WTC11 (cell line): ENCODE data around the gene BANF2.

Experiments used
- AR ChIP-seq: fragments of 250-450 bp; sonication (Bioruptor Pico); IDR thresholded peaks from 2 replicates; pipeline ENCODE4 v1.9.0; 2021; ENCODE audit warnings: mild to moderate bottlenecking
- CTCF ChIP-seq: fragments of 200-600 bp; IDR thresholded peaks from 2 replicates; pipeline ENCODE4 v1.8.0; 2022; ENCODE audit warnings: antibody characterized with exemption
- E2F4 ChIP-seq: sonication (generic); formaldehyde crosslinking; IDR thresholded peaks from 2 replicates; pipeline ENCODE4 v1.8.1; 2022; ENCODE audit warnings: low read depth, mild to moderate bottlenecking, moderate library complexity, missing genetic modification reagents, borderline replicate concordance
- HMGA2 ChIP-seq: fragments of 250-450 bp; sonication (Bioruptor Pico); IDR thresholded peaks from 2 replicates; pipeline ENCODE4 v1.4.0; 2021; ENCODE audit warnings: mild to moderate bottlenecking, moderate library complexity
- IRF2 ChIP-seq: sonication (generic); formaldehyde crosslinking; IDR thresholded peaks from 2 replicates; pipeline ENCODE4 v1.8.0; 2022; ENCODE audit warnings: low read depth, missing genetic modification reagents, borderline replicate concordance
- KAT7 ChIP-seq: sonication (generic); formaldehyde crosslinking; IDR thresholded peaks from 2 replicates; pipeline ENCODE4 v1.8.1; 2023; ENCODE audit warnings: missing genetic modification reagents, mild to moderate bottlenecking, borderline replicate concordance
- PRDM15 ChIP-seq: sonication (generic); formaldehyde crosslinking; IDR thresholded peaks from 2 replicates; pipeline ENCODE4 v1.8.0; 2022; ENCODE audit warnings: missing genetic modification reagents
- SMAD4 ChIP-seq: sonication (generic); formaldehyde crosslinking; IDR thresholded peaks from 2 replicates; pipeline ENCODE4 v1.8.0; 2022; ENCODE audit warnings: mild to moderate bottlenecking, missing genetic modification reagents
- ZNF121 ChIP-seq: sonication (generic); formaldehyde crosslinking; IDR thresholded peaks from 2 replicates; pipeline ENCODE4 v1.8.0; 2023; ENCODE audit warnings: missing genetic modification reagents
- ZNF281 ChIP-seq: sonication (generic); formaldehyde crosslinking; IDR thresholded peaks from 2 replicates; pipeline ENCODE4 v1.8.0; 2023; ENCODE audit warnings: mild to moderate bottlenecking, missing genetic modification reagents
- ZNF671 ChIP-seq: fragments of 250-450 bp; sonication (Bioruptor Pico); IDR thresholded peaks from 2 replicates; pipeline ENCODE4 v1.8.0; 2021; ENCODE audit warnings: mild to moderate bottlenecking

- TF ChIP-seq E2F4 (CRISPR knock-in tag) (no peak), KAT7 (CRISPR knock-in tag) (no peak), CTCF (no peak), IRF2 (no peak), AR (CRISPR knock-in tag) (no peak), ZNF121 (no peak), SMAD4 (CRISPR knock-in tag) (no peak), ZNF281 (no peak), ZNF671 (no peak), PRDM15 (CRISPR knock-in tag) (no peak), HMGA2 (CRISPR knock-in tag) (no peak)
These were observed 67.9 kb downstream of the BANF2 start for GRCh38 chr20:17767624-17768023.
